ENCODE measurements around the gene PODN. TPM values are rescaled to one million over a fixed set of nuclear protein-coding genes. Genes with fewer than 3 reads are reported as not detected.

The PODN gene
- total and polyA plus RNA-seq, 2 of the 4 experiments (the other 2 are of a cell fraction), result 0.54 to 6.2 TPM

GRCh38 chr1:53107570-53108322 lies 45.7 kb downstream of the PODN start:
- POLR2A ChIA-PET (ENCODE audit: unreplicated experiment), result interaction anchor here (0.6 to 1.1 kb wide), 3 partner anchors 15 to 38 kb away, joined by 4 read pairs; no protein-coding TSS in a partner anchor

More at GRCh38 chr1:53107570-53108322, 45.7 kb downstream of the PODN start:
- Histone ChIP-seq H3K27ac (ENCODE audit: insufficient read depth, low read length) (peak overlapping the region; percentile 96), H3K79me1 (ENCODE audit: low read depth in 1 of 2, low read length in 2 of 2) (peaks cover 0 to 3% of the 10 kb centered on the region in 2 experiments; a peak in 1 of 4 replicates), H2BK5ac (ENCODE audit: low read depth, low read length, poor library complexity, severe bottlenecking) (peak overlapping the region; percentile 95), H3K14ac (replicated peaks; ENCODE audit: low read depth, low read length) (peak overlapping the region; percentile 72), H3K4me1 (ENCODE audit: control insufficient read depth, insufficient read depth, low read length) (peaks cover 30% of the 10 kb centered on the region), H3K9ac (ENCODE audit: low read depth, low read length) (peak overlapping the region; percentile 46), H3K23ac (ENCODE audit: low read depth, low read length) (peak overlapping the region; percentile 76), H3K4ac (ENCODE audit: low read depth, low read length) (peak overlapping the region; percentile 96), H2AK9ac (replicated peaks; ENCODE audit: low read depth, low read length, poor library complexity) (peak overlapping the region; percentile 37), H4K5ac (ENCODE audit: low read depth, low read length) (peak overlapping the region; percentile 77), H2AK5ac (ENCODE audit: low read depth, low read length) (peak overlapping the region; percentile 98), H2AFZ (replicated peaks; ENCODE audit: low read length, poor library complexity) (peak overlapping the region; percentile 37), H3K27me3 (ENCODE audit: control insufficient read depth, insufficient read depth, low read length) (no peaks in the 10 kb centered on the region), H2BK15ac (ENCODE audit: low read depth, low read length) (peak overlapping the region; percentile 89; the same call in 2 of the 3 replicates), H4K91ac (ENCODE audit: insufficient read depth, low read depth, low read length) (peak overlapping the region; percentile 98), H2BK20ac (ENCODE audit: low read depth, low read length) (peak overlapping the region; percentile 99), H3K36me3 (ENCODE audit: control insufficient read depth, insufficient read depth, low read length) (no peaks in the 10 kb centered on the region), H3K4me3 (ENCODE audit: insufficient read depth, low read depth, low read length) (no peak overlapping the region), H3K56ac (ENCODE audit: extremely low read depth, insufficient read depth, low read length) (peak overlapping the region; percentile 68; the same call in 1 of the 2 replicates), H3K9me1 (ENCODE audit: insufficient read depth, low read length) (peaks cover 32% of the 10 kb centered on the region), H2BK120ac (ENCODE audit: low read depth, low read length) (peak overlapping the region; percentile 96), H3K4me2 (ENCODE audit: low read depth, low read length) (peak overlapping the region; percentile 49; the same call in 1 of the 2 replicates), H3K9me3 (ENCODE audit: control insufficient read depth, insufficient read depth, low read length) (peaks cover 17% of the 10 kb centered on the region), H3K18ac (ENCODE audit: low read depth, low read length) (peak overlapping the region; percentile 92), H4K20me1 (ENCODE audit: insufficient read depth, low read length) (no peaks in the 10 kb centered on the region), H4K8ac (ENCODE audit: low read depth in 2 of 2, low read length in 2 of 2) (peak overlapping the region; percentile 61 to 88)
- intact Hi-C loops (cut with micrococcal nuclease) (loop anchor here (2.0 to 5.0 kb wide), 3 partner anchors 27 to 75 kb away; no protein-coding TSS in a partner anchor), dilution Hi-C loops (cut with HindIII; ENCODE audit: low sequenced_read_pairs, unreplicated experiment) (no loop called here), in situ Hi-C loops (cut with MboI; ENCODE audit: low sequenced_read_pairs) (no loop called here)
- TF ChIP-seq RCOR1 (IDR thresholded peaks at IDR 0.05; ENCODE audit: insufficient replicate concordance, low read length) (peak; percentile 10), MXI1 (IDR thresholded peaks at IDR 0.05; ENCODE audit: borderline replicate concordance, low read depth, low read length) (no peak), ELK1 (IDR thresholded peaks at IDR 0.05; ENCODE audit: borderline replicate concordance, low read depth, low read length) (no peak), RAD21 (IDR thresholded peaks at IDR 0.05; ENCODE audit: low read length) (peak; percentile 37), CEBPB (IDR thresholded peaks at IDR 0.05; ENCODE audit: low read depth, low read length) (no peak), FOS (IDR thresholded peaks at IDR 0.05; ENCODE audit: low read depth, low read length) (no peak), NFE2L2 (IDR thresholded peaks at IDR 0.05; ENCODE audit: low read depth, low read length) (no peak), MAZ (IDR thresholded peaks at IDR 0.05; ENCODE audit: borderline replicate concordance, low read depth, low read length) (0 out of 2 replicates have a peak, but pooled peaks have one; percentile 14), MAFK (IDR thresholded peaks at IDR 0.05; ENCODE audit: low read depth, low read length) (peak; percentile 44; the same call in 1 of the 2 replicates), BHLHE40 (IDR thresholded peaks at IDR 0.05; ENCODE audit: low read depth, low read length) (peak; percentile 36)
- ATAC-seq (ENCODE audit: low read depth) (peak; percentile 86), DNase-seq (peak; percentile 94)
- no TSS peak for BruUV-seq (replicated peaks)
- CTCF ChIA-PET, result interaction anchor here (0.8 to 2.1 kb wide), 3 partner anchors 15 to 58 kb away, joined by 3 to 6 read pairs (median 3); no protein-coding TSS in a partner anchor
- 90% methylated on average over 5 of the region's 15 CpGs; no CpG with 5 or more reads in 1 of the 2 experiments for WGBS, 2 experiments (ENCODE audit: extremely low coverage in 2 of 2, insufficient read length in 1 of 2)
